GM23248 (cell line): Measurements from ENCODE around the gene ADGRD1. TPM values are rescaled to one million over a fixed set of nuclear protein-coding genes. Genes with fewer than 3 reads are reported as not detected.

Experiments used
- DNase-seq: peaks from one replicate; pipeline ENCODE4 v3.0.0-alpha.2; 2015
- H2AFZ ChIP-seq: fragments of 200-600 bp; sonication (generic); 2 replicates; pipeline ENCODE4 v1.6.1; 2016; ENCODE audit warnings: antibody characterized with exemption
- H3F3A ChIP-seq: fragments of 200-600 bp; sonication (generic); 2 replicates; pipeline ENCODE4 v1.6.1; 2016; ENCODE audit warnings: mild to moderate bottlenecking, antibody characterized with exemption, mixed run types; ENCODE audit not compliant: insufficient read depth
- H3K27ac ChIP-seq: fragments of 200-600 bp; sonication (generic); 2 replicates; pipeline ENCODE4 v1.5.1; 2016; ENCODE audit warnings: mild to moderate bottlenecking
- H3K27me3 ChIP-seq: fragments of 200-600 bp; sonication (generic); replicated peaks from 2 replicates; pipeline ENCODE4 v1.6.1; 2016; ENCODE audit warnings: mild to moderate bottlenecking; ENCODE audit not compliant: insufficient read depth
- H3K36me3 ChIP-seq: fragments of 200-600 bp; sonication (generic); 2 replicates; pipeline ENCODE4 v1.6.1; 2016; ENCODE audit warnings: low read depth, mild to moderate bottlenecking
- H3K4me1 ChIP-seq: fragments of 200-600 bp; sonication (generic); 2 replicates; pipeline ENCODE4 v1.6.1; 2016; ENCODE audit warnings: mild to moderate bottlenecking; ENCODE audit not compliant: insufficient read depth
- H3K4me2 ChIP-seq: fragments of 200-600 bp; sonication (generic); one replicate; pipeline ENCODE4 v1.6.1; 2016; ENCODE audit warnings: mild to moderate bottlenecking; ENCODE audit not compliant: unreplicated experiment
- H3K4me3 ChIP-seq: fragments of 200-600 bp; sonication (generic); 2 replicates; pipeline ENCODE4 v1.5.1; 2016; ENCODE audit warnings: mild to moderate bottlenecking
- H3K79me2 ChIP-seq: fragments of 200-600 bp; sonication (generic); 2 replicates; pipeline ENCODE4 v1.6.1; 2016; ENCODE audit warnings: mild to moderate bottlenecking; ENCODE audit not compliant: insufficient read depth
- H3K9ac ChIP-seq: fragments of 200-600 bp; sonication (generic); 2 replicates; pipeline ENCODE4 v1.6.1; 2016; ENCODE audit warnings: mild to moderate bottlenecking
- H3K9me2 ChIP-seq: fragments of 200-600 bp; sonication (generic); 2 replicates; pipeline ENCODE4 v1.6.1; 2016; ENCODE audit warnings: mixed run types, mild to moderate bottlenecking, moderate library complexity; ENCODE audit not compliant: insufficient read depth
- H3K9me3 ChIP-seq: fragments of 200-600 bp; sonication (generic); one replicate; pipeline ENCODE4 v1.6.1; 2017; ENCODE audit warnings: low read depth
- H4K20me1 ChIP-seq: fragments of 200-600 bp; sonication (generic); 2 replicates; pipeline ENCODE4 v1.6.0; 2016; ENCODE audit not compliant: insufficient read depth
- EZH2 ChIP-seq: fragments of 200-600 bp; sonication (generic); IDR thresholded peaks from 2 replicates; pipeline ENCODE4 v1.6.1; 2018; ENCODE audit warnings: antibody characterized with exemption, mild to moderate bottlenecking; ENCODE audit not compliant: insufficient read depth, poor library complexity, severe bottlenecking
- EZH2phosphoT487 ChIP-seq: fragments of 200-600 bp; sonication (generic); IDR thresholded peaks from 2 replicates; pipeline ENCODE4 v1.6.1; 2018; ENCODE audit warnings: antibody characterized with exemption, moderate library complexity, mild to moderate bottlenecking, low read depth; ENCODE audit not compliant: insufficient read depth
- WGBS, 2 experiments: methylation state at CpG; one replicate each; pipeline ENCODE4 v1.1.6; 2015 to 2017; ENCODE audit warnings: low lambda C conversion rate in 2 of 2, low coverage in 1 of 2; ENCODE audit errors: missing lambda C conversion rate in 2 of 2; 5-methylcytosine and 5-hydroxymethylcytosine counted together
- in situ Hi-C: fragments of 300-500 bp; cut with MboI; formaldehyde crosslinking; loops from 2 replicates; pipeline ENCODE4 v1.15.0; 2020
- polyA plus RNA-seq: library from polyadenylated mRNA; unstranded; fragments of >200 nt; fragmentation: Nextera tagmentation; extraction: Ambion mirVana; gene quantifications from 2 replicates; pipeline ENCODE4 v1.2.1, GENCODE V29; 2016
- total RNA-seq: library from RNA; depleted of rRNA; stranded (reverse); fragments of >200 nt; shearing (Covaris generic); gene quantifications from 2 replicates; pipeline ENCODE4 v1.2.3, GENCODE V29; 2014

ADGRD1 gene
- total and polyA plus RNA-seq, 2 experiments from 2014 or later = 7.9 to 11.2 TPM

GRCh38 chr12:131011165-131012079 lies 57.7 kb downstream of the ADGRD1 start:
- H3K27ac ChIP-seq = no peak overlapping the region
- H4K20me1 ChIP-seq = no peaks in the 10 kb centered on the region
- no peaks in the 10 kb centered on the region for H3K9me3 ChIP-seq
- H3K4me1 ChIP-seq = no peaks in the 10 kb centered on the region
- H3K4me2 ChIP-seq = no peak overlapping the region
- H3K4me3 ChIP-seq = no peak overlapping the region
- WGBS, 2 experiments = 35 to 36% methylated on average over 40 of the region's 40 CpGs
- H3K27me3 ChIP-seq = no peaks in the 10 kb centered on the region
- no peak overlapping the region for H2AFZ ChIP-seq
- in situ Hi-C loops = no loop called here
- no peaks in the 10 kb centered on the region for H3F3A ChIP-seq
- H3K9me2 ChIP-seq = no peaks in the 10 kb centered on the region
- no peaks in the 10 kb centered on the region for H3K36me3 ChIP-seq
- peak; percentile 65 for DNase-seq
- H3K9ac ChIP-seq = no peak overlapping the region
- H3K79me2 ChIP-seq = no peaks in the 10 kb centered on the region
- no peak for TF ChIP-seq EZH2phosphoT487
- TF ChIP-seq EZH2 = no peak

- WGBS, 2 experiments = 88% methylated on average over 23 of the region's 23 CpGs
- DNase-seq = no peak
- TF ChIP-seq EZH2 (no peak), EZH2phosphoT487 (no peak)
- Histone ChIP-seq H3K27me3 (no peaks in the 10 kb centered on the region), H3K9me3 (no peaks in the 10 kb centered on the region), H2AFZ (no peak overlapping the region), H3K79me2 (no peaks in the 10 kb centered on the region), H3K27ac (no peak overlapping the region), H3K9me2 (no peaks in the 10 kb centered on the region), H3K4me3 (no peak overlapping the region), H3F3A (no peaks in the 10 kb centered on the region), H3K36me3 (no peaks in the 10 kb centered on the region), H4K20me1 (no peaks in the 10 kb centered on the region), H3K4me1 (no peaks in the 10 kb centered on the region), H3K4me2 (no peak overlapping the region), H3K9ac (no peak overlapping the region)
- in situ Hi-C loops = no loop called here
These were observed 58.8 kb downstream of the ADGRD1 start for GRCh38 chr12:131012279-131013069.

- no peaks in the 10 kb centered on the region for H3K4me1 ChIP-seq
- H2AFZ ChIP-seq = no peak overlapping the region
- in situ Hi-C loops = no loop called here
- no peaks in the 10 kb centered on the region for H3K36me3 ChIP-seq
- no peaks in the 10 kb centered on the region for H3K9me3 ChIP-seq
- H3K79me2 ChIP-seq = no peaks in the 10 kb centered on the region
- H3K9ac ChIP-seq = no peak overlapping the region
- no peak overlapping the region for H3K4me3 ChIP-seq
- no peaks in the 10 kb centered on the region for H3K9me2 ChIP-seq
- H4K20me1 ChIP-seq = no peaks in the 10 kb centered on the region
- H3K4me2 ChIP-seq = no peak overlapping the region
- TF ChIP-seq EZH2phosphoT487 (no peak), EZH2 (no peak)
- no peak overlapping the region for H3K27ac ChIP-seq
- DNase-seq = no peak
- H3K27me3 ChIP-seq = no peaks in the 10 kb centered on the region
- no peaks in the 10 kb centered on the region for H3F3A ChIP-seq
- 65 to 66% methylated on average over 7 of the region's 7 CpGs for WGBS, 2 experiments
These were observed 59.4 kb downstream of the ADGRD1 start for GRCh38 chr12:131013118-131013517.

- no peaks in the 10 kb centered on the region for H4K20me1 ChIP-seq
- 79 to 81% methylated on average over 14 of the region's 14 CpGs for WGBS, 2 experiments
- no peaks in the 10 kb centered on the region for H3K9me2 ChIP-seq
- no peak overlapping the region for H3K4me3 ChIP-seq
- no peak overlapping the region for H2AFZ ChIP-seq
- no peaks in the 10 kb centered on the region for H3K9me3 ChIP-seq
- no peaks in the 10 kb centered on the region for H3K36me3 ChIP-seq
- H3F3A ChIP-seq = no peaks in the 10 kb centered on the region
- no peak overlapping the region for H3K9ac ChIP-seq
- no peak for DNase-seq
- H3K27me3 ChIP-seq = no peaks in the 10 kb centered on the region
- TF ChIP-seq EZH2phosphoT487 (no peak), EZH2 (no peak)
- H3K27ac ChIP-seq = no peak overlapping the region
- in situ Hi-C loops = no loop called here
- H3K4me2 ChIP-seq = no peak overlapping the region
- no peaks in the 10 kb centered on the region for H3K4me1 ChIP-seq
- no peaks in the 10 kb centered on the region for H3K79me2 ChIP-seq
These were observed 60.6 kb downstream of the ADGRD1 start for GRCh38 chr12:131014343-131014742.
